Loucy (cell line): ENCODE measurements around the gene RHOT1.

Source experiments
- CTCF ChIP-seq: fragments of 200-600 bp; sonication (generic); conservative IDR thresholded peaks from 2 replicates; pipeline ENCODE4 v1.5.1; 2014; ENCODE audit warnings: mild to moderate bottlenecking, antibody characterized with exemption, low read length
- EZH2phosphoT487 ChIP-seq: fragments of 200-600 bp; IDR thresholded peaks from 2 replicates; pipeline ENCODE4 v1.6.1; 2018; ENCODE audit warnings: antibody characterized with exemption, mild to moderate bottlenecking, moderate library complexity, borderline replicate concordance

DNA sequence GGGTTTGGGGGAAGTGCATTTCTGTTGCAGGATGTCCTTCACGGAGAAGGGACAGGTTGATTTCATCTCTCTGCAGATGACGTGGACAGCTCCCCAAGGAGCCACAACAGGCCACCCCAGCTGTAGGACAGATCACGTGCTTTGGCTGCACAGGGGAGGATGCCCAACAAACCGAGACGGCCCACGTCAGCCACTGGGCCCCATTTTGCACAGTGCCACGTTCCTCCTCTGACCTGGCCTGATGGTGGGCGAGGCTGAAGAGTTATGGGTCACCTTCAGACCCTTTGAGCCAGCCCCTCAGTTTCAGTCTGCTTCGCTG, 114.4 kb downstream of the RHOT1 start:
- TF ChIP-seq CTCF: no peak
- TF ChIP-seq EZH2phosphoT487: no peak
